HG02840 (cell line): ENCODE measurements around the gene SNRPA.
"Not testable (repeated sequence)": the region's sequence is repeated elsewhere in the genome, so short reads cannot be mapped to it uniquely, and the experiment has no call there.

Experiments used
- ATAC-seq: cut with Tn5 transposase; IDR thresholded peaks from one replicate; pipeline ENCODE4 v1.9.1; 2021; ENCODE audit warnings: mild to moderate bottlenecking, moderate library complexity, moderate number of reproducible peaks; ENCODE audit not compliant: unreplicated experiment, low FRiP score

SNRPA gene

DNA sequence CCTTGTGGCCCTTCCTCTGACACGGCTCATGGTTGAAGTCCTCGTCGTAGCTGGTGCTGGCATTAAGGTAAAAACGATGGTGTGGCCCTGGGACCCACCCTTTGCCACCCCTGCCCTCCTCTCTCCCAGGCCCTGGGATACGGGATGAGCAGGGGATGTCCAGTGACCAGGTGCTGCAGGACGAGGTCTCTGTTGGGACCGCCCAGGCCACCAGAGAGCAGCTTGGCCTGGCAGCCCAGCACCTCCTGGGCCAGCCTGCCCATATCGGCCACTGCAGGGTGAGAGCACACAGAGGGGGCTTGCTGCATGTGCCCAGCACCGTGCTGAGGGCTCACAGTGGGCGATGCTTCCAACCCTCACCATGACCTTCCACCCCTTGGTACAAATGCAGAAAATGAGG lies 7.1 kb upstream of the SNRPA start:
- ATAC-seq = no peak

GRCh38 chr19:40744554-40745401 lies 6.2 kb upstream of the SNRPA start:
- no peak for ATAC-seq

DNA sequence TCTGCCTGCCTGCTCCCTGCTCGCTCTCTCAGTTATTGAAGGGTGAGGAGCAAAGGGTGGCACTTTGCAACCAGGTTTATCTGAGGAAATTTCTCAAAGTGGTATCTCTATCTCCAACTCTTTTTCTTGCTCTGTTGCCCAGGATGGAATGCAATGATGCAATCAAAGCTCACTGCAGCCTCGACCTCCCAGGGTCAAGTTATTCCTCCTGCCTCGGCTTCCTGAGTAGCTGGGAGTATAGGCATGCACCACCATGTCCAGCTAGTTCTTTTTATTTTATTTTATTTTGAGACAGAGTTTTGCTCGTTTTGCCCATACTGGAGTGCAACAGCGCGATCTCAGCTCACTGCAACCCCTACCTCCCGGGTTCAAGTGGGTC lies 5.6 kb upstream of the SNRPA start:
- no peak for ATAC-seq

DNA sequence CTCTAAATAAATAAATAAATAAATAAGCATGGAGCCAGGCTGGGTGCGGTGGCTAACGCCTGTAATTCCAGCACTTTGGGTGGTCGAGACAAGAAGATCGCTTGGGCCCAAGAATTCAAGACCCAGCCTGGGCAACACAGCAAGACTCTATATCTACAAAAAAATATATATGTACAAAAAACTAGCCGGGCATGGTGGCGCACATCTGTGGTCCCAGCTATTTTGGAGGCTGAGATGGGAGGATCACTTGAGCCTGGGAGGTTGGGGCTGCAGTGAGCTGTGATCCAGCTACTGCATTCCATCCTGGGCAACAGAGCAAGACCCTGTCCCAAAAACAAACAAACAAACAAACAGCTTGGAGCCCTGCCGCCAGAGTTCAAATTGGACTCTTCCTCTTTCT lies 3.5 kb upstream of the SNRPA start:
- no peak for ATAC-seq

- peak; percentile 88 for ATAC-seq
These were observed 737 bp upstream of the SNRPA start, which contains the start of gene ACTMAP for GRCh38 chr19:40750058-40750873. Gene ACTMAP, minus strand, starts transcription at chr19:40750477. Its CDS starts 674 bp downstream, at chr19:40749803.

DNA sequence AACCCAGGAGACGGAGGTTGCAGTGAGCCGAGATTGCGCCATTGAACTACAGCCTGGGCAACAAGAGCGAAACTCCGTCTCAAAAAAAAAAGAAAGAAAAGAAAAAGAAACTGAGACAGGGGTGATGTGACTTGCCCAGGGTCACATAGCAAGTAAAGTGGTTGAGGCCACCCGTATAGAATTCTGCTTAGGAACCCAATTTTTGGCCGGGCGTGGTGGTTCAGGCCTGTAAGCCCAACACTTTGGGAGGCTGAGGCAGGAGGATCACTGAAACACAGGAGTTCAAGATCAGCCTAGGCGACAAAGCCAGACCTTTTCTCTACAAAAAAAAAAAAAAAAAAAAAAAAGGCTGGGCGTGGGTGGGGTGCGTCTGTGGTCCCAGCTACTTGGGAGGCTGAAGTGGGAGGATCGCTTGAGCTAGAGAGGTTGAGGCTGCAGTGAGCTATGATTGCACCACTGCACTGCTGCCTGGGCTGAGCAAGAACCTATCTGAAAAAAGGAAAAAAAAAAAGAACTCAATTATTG lies 1.3 kb downstream of the SNRPA start:
- ATAC-seq = no peak

- ATAC-seq = no peak
These were observed 3.7 kb downstream of the SNRPA start for GRCh38 chr19:40754611-40755247.

- ATAC-seq = no peak
These were observed 4.2 kb downstream of the SNRPA start for GRCh38 chr19:40755248-40755624.

DNA sequence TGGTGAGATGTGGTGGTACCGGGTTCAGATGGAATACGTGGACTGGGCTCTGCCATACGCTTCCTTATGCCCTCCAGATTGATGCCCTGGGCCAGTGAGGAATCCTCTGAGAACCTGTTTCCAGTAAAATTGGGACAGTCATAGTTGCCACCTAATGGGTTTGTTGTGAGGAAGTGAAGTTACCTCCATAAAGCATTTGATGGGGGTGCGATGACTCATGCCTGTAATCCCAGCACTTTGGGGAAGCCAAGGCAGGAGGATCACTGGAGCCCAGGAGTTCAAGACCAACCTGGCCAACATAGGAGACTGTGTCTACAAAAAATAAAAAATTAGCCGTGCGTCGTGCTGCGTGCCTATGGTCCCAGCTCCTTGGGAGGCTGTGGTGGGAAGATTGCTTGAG lies 4.8 kb downstream of the SNRPA start:
- ATAC-seq = no peak

- ATAC-seq = no peak
These were observed 5.6 kb downstream of the SNRPA start for GRCh38 chr19:40756502-40757110.

- no peak for ATAC-seq
These were observed 7.5 kb downstream of the SNRPA start for GRCh38 chr19:40758491-40758890.

- no peak for ATAC-seq
These were observed 8.3 kb downstream of the SNRPA start for GRCh38 chr19:40759352-40759751.

GRCh38 chr19:40762754-40763470 lies 11.9 kb downstream of the SNRPA start:
- ATAC-seq = no peak

DNA sequence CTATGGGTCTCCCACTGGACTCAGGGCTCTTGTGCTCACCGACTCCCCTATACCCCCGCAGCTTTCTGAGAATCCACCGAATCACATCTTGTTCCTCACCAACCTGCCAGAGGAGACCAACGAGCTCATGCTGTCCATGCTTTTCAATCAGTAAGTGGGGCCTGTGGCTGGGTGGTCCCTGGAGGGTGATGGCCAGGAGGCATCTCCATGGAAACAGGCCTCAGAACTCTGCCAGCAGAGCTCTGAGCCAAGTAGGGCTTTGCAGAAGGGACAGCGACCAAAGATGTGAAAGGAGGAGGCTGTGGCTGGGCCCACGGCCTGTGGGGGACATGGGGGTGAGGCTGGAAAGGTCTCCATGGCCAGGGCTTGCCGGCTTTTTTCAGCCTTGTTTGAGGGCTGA lies 12.5 kb downstream of the SNRPA start:
- ATAC-seq = no peak

DNA sequence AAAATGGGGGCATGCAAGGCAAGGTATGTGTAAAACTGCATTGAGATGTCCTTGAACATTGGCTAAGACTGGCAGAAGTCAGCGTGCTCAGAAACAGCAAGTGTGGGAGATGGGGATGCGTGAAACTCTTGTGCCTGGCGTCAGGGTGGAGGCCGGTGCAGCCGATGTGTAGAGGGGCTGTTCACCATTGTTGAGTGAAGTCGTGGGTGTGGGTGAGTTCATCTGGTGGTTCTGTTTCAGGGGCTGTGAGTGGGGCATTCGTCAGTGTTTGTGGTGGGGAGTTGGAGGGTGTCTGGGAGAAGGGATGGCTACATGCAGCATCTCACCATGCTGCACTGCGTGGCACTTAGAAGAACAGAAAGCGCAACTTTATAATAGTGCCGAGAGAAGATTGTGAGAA lies 13.0 kb downstream of the SNRPA start:
- no peak for ATAC-seq

DNA sequence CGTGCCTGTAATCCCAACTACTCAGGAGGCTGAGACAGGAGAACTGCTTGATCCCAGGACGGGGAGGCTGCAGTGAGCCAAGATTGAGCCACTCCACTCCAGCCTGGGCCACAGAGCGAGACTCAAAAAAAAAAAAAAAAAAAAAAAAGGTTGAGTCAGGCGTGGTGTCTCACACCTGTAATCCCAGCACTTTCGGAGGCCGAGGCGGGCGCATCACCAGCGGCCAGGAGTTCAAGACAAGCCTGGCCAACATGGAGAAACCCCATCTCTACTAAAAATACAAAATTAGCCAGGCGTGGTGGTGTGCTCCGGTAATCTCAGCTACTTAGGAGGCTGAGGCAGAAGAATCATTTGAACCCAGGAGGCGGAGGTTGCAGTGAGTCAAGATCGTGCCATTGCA lies 15.4 kb downstream of the SNRPA start:
- not testable (repeated sequence) for ATAC-seq

DNA sequence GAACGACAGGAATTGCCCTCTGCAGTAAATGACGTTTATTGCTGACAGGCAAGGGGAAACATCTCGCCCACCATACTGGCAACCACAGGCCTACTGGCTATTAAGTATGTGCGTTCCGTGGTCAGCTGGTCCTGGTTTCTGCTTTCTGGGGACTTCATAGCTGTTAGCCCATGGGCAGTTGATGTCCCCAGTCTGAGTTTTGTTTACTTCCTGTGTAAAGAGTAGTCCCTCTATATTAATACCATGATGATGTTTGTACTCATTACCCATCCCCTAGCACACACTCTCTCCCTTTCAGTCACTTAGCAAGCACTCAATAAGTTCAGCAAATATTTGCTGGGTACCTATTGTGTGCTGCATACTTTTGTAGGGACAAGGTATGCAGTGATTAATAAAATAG lies 17.9 kb downstream of the SNRPA start:
- no peak for ATAC-seq

DNA sequence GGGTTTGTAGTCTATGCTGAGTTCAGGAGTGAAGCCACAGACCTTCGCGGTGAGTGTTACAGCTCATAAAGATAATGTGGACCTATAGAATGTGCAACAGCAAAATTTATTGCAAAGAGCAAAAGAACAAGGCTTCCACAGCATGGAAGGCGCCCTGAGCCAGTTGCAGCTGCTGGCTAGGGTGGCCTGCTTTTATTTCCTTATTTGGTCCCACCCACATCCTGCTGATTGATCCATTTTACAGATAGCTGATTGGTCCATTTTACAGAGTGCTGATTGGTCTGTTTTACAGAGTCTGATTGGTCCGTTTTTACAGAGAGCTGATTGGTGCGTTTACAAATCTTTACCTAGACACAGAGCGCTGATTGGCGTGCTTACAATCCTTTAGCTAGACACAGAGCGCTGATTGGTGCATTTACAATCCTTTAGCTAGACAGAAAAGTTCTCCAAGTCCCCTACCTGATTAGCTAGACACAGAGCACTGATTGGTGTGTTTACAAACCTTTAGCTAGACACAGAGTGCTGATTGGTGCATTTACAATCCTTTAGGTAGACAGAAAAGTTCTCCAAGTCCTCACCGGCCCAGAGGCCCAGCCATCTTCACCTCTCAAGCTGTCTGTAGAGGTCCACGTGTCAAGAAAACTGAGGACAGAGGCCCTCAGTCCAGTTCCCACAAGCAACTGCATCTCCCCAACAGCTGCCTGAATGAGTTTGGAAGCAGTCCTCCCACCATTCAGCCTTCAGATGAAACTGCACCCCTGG lies 20.3 kb downstream of the SNRPA start:
- not testable (repeated sequence) for ATAC-seq
